ENCODE measurements around the gene ADAP1. TPM values are rescaled to one million over a fixed set of nuclear protein-coding genes. Genes with fewer than 3 reads are reported as not detected.

ADAP1 gene
- total RNA-seq, 1 donor from 2014 or later, result 11.9 TPM

DNA sequence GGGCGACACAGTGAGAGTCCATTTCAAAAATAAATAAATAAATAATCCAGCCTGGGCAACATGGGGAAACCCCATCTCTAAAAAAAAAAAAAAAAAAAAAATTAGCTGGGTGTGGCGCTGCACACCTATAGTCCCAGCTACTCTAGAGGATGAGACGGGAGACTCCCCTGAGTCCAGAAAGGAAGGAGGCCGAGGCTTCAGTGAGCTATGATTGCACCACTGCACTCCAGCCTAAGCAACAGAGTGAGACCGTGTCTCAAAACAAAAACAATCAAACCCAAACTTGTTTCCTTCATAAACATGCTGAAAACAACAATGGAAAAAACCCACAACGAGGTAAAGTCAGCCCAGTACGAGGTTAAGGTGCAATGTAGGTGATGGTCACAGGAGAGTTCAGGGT, 19.7 kb upstream of the ADAP1 start:
- no peak for DNase-seq
- Mint-ChIP-seq H3K4me1 (peaks cover 34% of the 10 kb centered on the region), H3K4me3 (peak overlapping the region; percentile 91), H3K27ac (peak overlapping the region; percentile 86), H3K36me3 (ENCODE audit: low read depth) (peaks cover 34% of the 10 kb centered on the region), H3K27me3 (no peaks in the 10 kb centered on the region), H3K9me3 (no peaks in the 10 kb centered on the region)
- ChIA-PET CTCF (interaction anchor here (0.8 kb wide), 1 partner anchor 19 kb away, joined by 3 read pairs; no protein-coding TSS in a partner anchor), POLR2A (interaction anchor here (1.1 to 3.4 kb wide), 11 partner anchors 21 to 186 kb away, joined by 5 to 28 read pairs (median 9); partner anchors contain the start of gene ZFAND2A)
- intact Hi-C loops (cut with micrococcal nuclease), result loop anchor here (2.0 to 10.0 kb wide), 2 partner anchors 17 to 159 kb away; no protein-coding TSS in a partner anchor
- TF ChIP-seq, protein P1, sequence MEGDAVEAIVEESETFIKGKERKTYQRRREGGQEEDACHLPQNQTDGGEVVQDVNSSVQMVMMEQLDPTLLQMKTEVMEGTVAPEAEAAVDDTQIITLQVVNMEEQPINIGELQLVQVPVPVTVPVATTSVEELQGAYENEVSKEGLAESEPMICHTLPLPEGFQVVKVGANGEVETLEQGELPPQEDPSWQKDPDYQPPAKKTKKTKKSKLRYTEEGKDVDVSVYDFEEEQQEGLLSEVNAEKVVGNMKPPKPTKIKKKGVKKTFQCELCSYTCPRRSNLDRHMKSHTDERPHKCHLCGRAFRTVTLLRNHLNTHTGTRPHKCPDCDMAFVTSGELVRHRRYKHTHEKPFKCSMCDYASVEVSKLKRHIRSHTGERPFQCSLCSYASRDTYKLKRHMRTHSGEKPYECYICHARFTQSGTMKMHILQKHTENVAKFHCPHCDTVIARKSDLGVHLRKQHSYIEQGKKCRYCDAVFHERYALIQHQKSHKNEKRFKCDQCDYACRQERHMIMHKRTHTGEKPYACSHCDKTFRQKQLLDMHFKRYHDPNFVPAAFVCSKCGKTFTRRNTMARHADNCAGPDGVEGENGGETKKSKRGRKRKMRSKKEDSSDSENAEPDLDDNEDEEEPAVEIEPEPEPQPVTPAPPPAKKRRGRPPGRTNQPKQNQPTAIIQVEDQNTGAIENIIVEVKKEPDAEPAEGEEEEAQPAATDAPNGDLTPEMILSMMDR (IDR thresholded peaks at IDR 0.05), result no peak
- ATAC-seq (ENCODE audit: low read depth), result no peak

DNA sequence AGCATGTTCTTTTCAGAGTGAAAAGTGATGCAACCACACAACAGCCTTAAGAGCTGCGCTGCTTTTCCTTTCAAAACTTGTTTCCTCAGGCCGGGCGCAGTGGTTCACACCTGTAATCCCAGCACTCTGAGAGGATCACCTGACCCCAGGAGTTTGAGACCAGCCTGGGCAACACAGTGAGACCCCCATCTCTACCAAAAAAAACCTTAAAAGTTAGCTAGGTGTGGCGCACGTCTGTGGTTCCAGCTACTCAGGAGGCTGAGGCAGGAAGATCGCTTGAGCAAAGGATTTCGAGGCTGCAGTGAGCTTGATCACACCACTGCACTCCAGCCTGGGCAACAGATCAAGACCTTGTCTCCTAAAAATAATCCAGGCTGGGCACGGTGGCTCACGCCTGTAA, 18.8 kb upstream of the ADAP1 start:
- Mint-ChIP-seq H3K4me3 (peak overlapping the region; percentile 41), H3K27ac (no peak overlapping the region), H3K4me1 (peaks cover 34% of the 10 kb centered on the region), H3K36me3 (ENCODE audit: low read depth) (peaks cover 42% of the 10 kb centered on the region), H3K9me3 (no peaks in the 10 kb centered on the region), H3K27me3 (no peaks in the 10 kb centered on the region)
- CTCF ChIA-PET, result interaction anchor here (0.7 to 1.3 kb wide), 3 partner anchors 63 to 204 kb away, joined by 3 to 5 read pairs (median 4); no protein-coding TSS in a partner anchor
- DNase-seq, result no peak
- POLR2A ChIA-PET, result interaction anchor here (2.1 to 3.4 kb wide), 2 partner anchors 22 to 51 kb away, joined by 6 to 28 read pairs; no protein-coding TSS in a partner anchor
- intact Hi-C loops (cut with micrococcal nuclease), result loop anchor here (10.0 kb wide), 1 partner anchor 159 kb away; no protein-coding TSS in a partner anchor
- TF ChIP-seq, protein P1 (IDR thresholded peaks at IDR 0.05), result no peak
- no peak for ATAC-seq (ENCODE audit: low read depth)

DNA sequence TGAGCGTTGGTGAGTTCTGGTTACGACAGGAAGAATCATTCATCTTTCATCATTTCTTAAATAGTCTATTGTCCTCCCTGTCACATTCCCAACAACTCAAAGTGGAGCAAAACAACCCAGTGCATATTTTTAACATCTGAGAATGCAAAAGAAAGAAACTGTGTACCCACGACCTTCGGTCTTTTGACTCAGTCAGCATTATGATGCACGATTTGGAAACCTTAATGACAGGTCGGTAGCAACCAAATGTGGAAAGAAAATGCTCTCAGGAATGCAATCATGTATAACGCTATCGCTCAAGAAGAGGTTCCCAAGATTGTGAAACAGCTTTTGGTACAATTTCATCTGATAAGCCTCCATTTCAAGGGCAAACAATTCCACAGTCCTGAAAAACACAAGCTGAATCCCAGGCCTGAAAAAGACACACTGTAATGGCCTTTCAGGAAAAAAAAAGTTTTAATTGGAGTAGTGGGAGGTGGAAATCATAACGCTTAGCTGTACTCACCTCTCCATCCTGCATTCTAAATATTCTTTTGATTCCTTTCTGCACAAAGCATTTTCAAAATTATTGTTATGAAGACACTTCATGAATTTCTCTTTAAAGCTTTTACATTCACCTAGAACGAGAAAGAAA, 18.3 kb upstream of the ADAP1 start:
- H3K27me3 Mint-ChIP-seq, result no peaks in the 10 kb centered on the region
- DNase-seq, result no peak
- no peaks in the 10 kb centered on the region for H3K9me3 Mint-ChIP-seq
- CTCF ChIA-PET, result interaction anchor here (0.7 to 1.5 kb wide), 4 partner anchors 17 to 204 kb away, joined by 3 to 5 read pairs (median 4); no protein-coding TSS in a partner anchor
- POLR2A ChIA-PET, result interaction anchor here (0.9 to 3.4 kb wide), 2 partner anchors 19 to 50 kb away, joined by 3 to 28 read pairs; no protein-coding TSS in a partner anchor
- no peak overlapping the region for H3K27ac Mint-ChIP-seq
- intact Hi-C loops (cut with micrococcal nuclease), result loop anchor here (10.0 kb wide), 1 partner anchor 158 kb away; no protein-coding TSS in a partner anchor
- peaks cover 47% of the 10 kb centered on the region for H3K36me3 Mint-ChIP-seq (ENCODE audit: low read depth)
- peaks cover 34% of the 10 kb centered on the region for H3K4me1 Mint-ChIP-seq
- peak overlapping the region; percentile 41 for H3K4me3 Mint-ChIP-seq
- no peak for ATAC-seq (ENCODE audit: low read depth)
- TF ChIP-seq, protein P1 (IDR thresholded peaks at IDR 0.05), result no peak

DNA sequence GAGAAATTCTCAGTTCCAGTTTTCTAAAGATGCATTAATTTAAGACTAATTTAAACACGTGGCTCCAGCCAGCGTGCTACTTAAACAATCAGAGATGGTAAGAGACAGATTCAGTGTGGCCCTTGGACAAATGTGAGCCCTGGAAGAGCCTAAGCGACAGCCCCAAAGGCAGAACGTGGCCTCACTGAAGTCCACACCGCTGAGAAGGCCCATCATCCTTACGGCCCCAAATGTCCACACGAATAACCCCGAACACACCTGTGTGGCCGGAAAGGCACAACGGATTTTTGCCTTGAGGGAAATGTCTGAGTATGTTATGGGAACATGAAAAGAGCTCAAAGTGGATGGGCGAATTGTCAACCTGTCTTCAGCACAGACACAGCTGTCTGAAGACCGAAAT, 17.6 kb upstream of the ADAP1 start:
- Mint-ChIP-seq H3K4me3 (no peak overlapping the region), H3K4me1 (peaks cover 34% of the 10 kb centered on the region), H3K27me3 (no peaks in the 10 kb centered on the region), H3K9me3 (no peaks in the 10 kb centered on the region), H3K27ac (no peak overlapping the region), H3K36me3 (ENCODE audit: low read depth) (peaks cover 54% of the 10 kb centered on the region)
- no peak for DNase-seq
- ChIA-PET CTCF (interaction anchor here (1.3 to 1.5 kb wide), 2 partner anchors 16 to 205 kb away, joined by 3 to 5 read pairs; no protein-coding TSS in a partner anchor), POLR2A (interaction anchor here (0.9 kb wide), 1 partner anchor 19 kb away, joined by 3 read pairs; no protein-coding TSS in a partner anchor)
- TF ChIP-seq, protein P1 (IDR thresholded peaks at IDR 0.05), result no peak
- no peak for ATAC-seq (ENCODE audit: low read depth)
- intact Hi-C loops (cut with micrococcal nuclease), result loop anchor here (10.0 kb wide), 1 partner anchor 157 kb away; no protein-coding TSS in a partner anchor

DNA sequence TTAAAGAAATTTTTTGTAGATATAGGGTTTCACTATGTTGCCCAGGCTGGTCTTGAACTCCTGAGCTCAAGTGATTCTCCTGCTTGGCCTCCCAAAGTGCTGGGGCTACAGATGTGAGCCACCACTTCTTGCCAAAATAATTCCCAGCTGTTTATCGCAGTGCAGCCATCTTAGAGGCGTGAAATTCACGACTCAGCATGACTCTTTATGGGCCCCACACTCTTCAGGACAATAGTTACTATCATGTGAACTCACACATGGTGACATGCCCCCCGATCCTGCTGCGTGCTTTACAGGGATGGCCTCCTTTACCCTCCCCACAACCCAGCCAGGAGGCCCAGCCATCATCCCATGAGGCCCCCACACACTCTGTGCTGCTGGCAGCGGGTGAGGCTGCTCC, 16.3 kb upstream of the ADAP1 start:
- ATAC-seq (ENCODE audit: low read depth), result no peak
- intact Hi-C loops (cut with micrococcal nuclease), result loop anchor here (10.0 kb wide), 1 partner anchor 156 kb away; no protein-coding TSS in a partner anchor
- no peak overlapping the region for H3K4me3 Mint-ChIP-seq
- ChIA-PET POLR2A (no interaction called here), CTCF (no interaction called here)
- peaks cover 63% of the 10 kb centered on the region for H3K36me3 Mint-ChIP-seq (ENCODE audit: low read depth)
- DNase-seq, result no peak
- H3K27ac Mint-ChIP-seq, result no peak overlapping the region
- TF ChIP-seq, protein P1 (IDR thresholded peaks at IDR 0.05), result no peak
- H3K27me3 Mint-ChIP-seq, result no peaks in the 10 kb centered on the region
- no peaks in the 10 kb centered on the region for H3K9me3 Mint-ChIP-seq
- peaks cover 40% of the 10 kb centered on the region for H3K4me1 Mint-ChIP-seq
